ENCODE measurements around the gene SAMD4A.
A peak's percentile ranks its signal among the peaks of the same experiment; 100 is the strongest.

Gene SAMD4A

GRCh38 chr14:54709867-54710266 lies 142.9 kb downstream of the SAMD4A start:
- no peak for DNase-seq

DNA sequence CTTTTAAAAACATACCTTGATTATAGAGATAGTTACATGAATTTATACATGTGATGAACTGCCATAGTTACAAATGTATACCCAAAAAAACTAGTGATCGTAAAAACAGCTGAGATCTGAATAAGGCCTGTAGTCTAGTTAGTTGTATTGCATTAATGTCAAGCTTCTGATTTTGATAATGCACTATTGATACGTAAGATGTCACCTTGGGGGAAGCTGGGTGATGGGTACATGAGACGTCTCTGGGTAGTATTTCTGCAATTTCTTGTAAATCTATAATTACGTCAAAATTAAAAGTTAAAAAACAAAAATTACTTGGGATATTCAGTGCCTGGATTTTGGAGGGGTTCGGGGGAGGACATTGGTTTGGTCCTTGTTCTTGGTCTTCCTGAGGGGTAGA lies 144.4 kb downstream of the SAMD4A start:
- DNase-seq, result no peak

- no peak for DNase-seq
These were observed 145.0 kb downstream of the SAMD4A start for GRCh38 chr14:54711812-54712464.

GRCh38 chr14:54712465-54713200 lies 145.7 kb downstream of the SAMD4A start:
- no peak for DNase-seq

- DNase-seq, result no peak
These were observed 146.5 kb downstream of the SAMD4A start for GRCh38 chr14:54713379-54713778.

DNA sequence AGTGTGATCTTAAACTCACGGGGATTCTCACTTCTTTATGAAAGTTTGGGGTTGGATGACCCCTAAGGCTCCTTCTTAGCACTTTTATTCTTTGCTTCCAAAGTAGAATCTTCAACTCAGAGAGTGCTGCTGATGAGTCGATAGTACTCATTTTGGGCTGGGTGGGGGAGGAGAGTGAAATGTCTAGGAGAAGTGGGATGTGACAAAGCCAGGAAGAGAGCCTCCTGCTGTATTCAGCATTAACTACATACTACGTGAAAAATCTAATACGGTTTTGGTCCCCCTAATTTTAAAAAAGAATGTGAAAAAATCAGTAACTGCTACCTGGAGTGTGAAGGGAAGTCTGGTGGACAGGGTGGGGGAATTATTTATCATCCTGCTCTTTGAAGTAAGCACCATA lies 148.3 kb downstream of the SAMD4A start:
- DNase-seq, result no peak

DNA sequence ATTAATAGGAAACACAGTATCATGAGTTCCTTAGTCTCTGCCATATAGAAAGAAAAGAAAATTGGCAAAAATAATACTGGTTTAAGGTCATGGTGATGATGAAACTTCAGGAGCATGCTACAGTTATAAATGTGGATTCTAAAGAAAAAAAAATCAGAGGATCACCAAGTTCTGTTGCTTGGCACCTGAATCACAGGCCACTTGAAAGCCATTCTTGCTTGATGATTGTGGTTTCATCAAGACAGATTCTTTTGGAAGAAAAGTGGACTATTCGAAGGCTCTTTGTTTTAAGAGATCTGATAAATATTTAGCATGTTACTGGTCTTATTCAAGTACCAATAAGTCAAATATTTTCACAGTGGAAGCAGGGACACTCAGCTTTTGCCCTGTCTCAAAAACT lies 148.9 kb downstream of the SAMD4A start:
- DNase-seq, result no peak

DNA sequence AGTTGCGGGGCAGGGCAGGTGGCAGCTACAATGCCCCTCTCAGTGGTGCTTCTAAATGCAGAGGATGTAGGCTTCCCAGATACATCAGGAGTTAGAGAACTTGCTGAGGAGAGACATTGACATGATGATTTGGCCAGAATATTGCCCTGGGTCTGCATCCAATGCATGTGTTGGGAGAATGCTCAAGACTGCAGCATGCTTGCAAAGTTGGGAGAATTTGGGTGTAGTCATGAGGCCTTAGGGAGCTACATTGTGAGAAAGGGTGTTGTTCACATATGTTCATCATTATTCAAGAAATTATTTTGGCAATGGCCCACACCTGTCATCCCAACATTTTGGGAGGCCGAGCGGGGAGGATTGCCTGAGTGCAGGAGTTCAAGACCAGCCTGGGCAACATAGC lies 149.9 kb downstream of the SAMD4A start:
- DNase-seq, result no peak

DNA sequence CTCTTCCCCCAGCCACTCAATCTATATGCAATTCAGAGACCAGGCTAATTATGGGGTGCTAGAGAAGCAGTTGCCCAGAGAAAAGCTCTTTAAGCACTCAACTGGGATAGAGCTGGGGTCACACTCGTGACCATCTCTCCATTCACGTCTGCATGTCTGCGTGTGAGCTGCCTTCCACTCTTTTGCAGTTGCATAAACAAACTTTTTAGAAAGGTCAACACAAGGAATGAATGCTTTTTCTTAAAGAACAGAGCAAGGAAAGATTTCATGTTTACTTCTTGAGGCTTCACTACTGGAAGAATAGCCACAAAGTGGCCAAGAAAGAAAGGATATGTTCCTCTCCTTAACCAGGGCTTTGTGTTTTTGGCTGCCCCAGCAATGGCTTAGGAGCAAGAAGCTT lies 151.1 kb downstream of the SAMD4A start:
- no peak for DNase-seq

- no peak for DNase-seq
These were observed 152.5 kb downstream of the SAMD4A start for GRCh38 chr14:54719406-54719805.

DNA sequence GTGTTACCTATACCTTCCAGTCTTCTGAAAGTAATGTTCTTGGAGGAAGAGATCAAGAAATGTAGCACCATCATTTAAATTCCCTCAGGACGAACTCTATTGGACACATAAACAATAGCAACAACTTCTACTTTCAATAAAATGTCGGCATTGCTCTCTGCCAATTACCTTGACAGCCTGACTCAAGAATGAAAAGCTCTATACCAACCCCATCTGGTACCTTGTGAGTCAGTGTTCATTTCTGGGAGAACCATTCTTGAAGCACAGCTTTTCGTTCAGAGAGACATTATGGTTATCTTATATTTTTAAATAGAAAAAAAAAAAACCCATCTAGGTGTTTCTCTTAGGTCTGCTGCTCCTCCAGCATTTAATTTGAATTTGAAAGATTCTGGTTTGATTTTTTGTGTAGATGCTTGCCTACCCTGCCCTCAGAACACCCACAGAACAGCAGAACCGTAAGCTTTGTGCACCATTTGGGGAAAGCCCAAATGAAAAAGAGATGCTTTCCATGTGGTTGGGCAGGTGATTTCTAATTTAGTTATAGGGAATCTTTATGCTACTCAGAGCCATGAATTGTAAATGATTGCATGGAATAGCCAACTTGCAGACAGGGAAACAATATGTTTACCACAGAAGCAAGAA lies 156.0 kb downstream of the SAMD4A start:
- peak in 1 of 2 experiments; percentile 22 for DNase-seq

- DNase-seq, result no peak
These were observed 157.2 kb downstream of the SAMD4A start for GRCh38 chr14:54724123-54724522.

GRCh38 chr14:54724676-54725325 lies 157.9 kb downstream of the SAMD4A start:
- no peak for DNase-seq

DNA sequence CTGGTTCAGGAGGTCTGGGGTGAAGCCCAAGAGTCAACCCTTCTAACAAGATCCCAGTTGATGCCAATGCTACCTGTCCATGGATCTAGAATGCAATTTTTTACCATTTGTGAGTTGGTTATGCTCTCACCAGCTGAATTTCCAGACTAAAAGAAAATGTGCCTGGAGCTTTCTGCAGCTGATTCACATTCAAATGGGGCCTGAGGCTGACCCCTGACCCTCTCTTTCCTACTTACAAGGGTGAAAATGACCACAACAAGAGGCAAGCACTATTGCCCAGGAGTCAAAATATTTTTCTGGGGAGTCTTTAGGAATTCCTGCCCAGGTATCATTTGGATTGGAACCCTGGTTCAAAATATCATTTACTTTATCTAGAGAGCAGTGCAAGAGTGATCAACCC lies 159.1 kb downstream of the SAMD4A start:
- no peak for DNase-seq

DNA sequence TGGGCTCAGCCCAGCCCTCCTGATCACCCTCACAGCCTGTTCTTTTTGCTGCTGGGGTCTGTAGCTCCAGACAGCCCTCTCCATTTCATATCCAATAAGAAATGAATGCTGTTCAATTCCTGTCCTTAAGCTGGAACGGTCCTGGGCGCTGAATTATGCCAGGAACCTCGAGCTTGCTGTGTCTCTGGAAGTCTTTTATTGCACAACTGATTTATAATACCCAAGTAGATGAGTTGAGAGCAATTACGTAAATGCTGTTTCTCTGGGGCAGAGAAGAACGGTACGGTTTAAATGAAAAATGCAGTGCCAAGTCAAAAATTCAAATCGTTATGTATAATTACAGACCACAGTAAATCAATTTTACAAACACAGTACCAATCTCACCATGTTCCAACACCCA lies 161.0 kb downstream of the SAMD4A start:
- DNase-seq, result no peak

- DNase-seq, result no peak
These were observed 162.0 kb downstream of the SAMD4A start for GRCh38 chr14:54728700-54729527.

DNA sequence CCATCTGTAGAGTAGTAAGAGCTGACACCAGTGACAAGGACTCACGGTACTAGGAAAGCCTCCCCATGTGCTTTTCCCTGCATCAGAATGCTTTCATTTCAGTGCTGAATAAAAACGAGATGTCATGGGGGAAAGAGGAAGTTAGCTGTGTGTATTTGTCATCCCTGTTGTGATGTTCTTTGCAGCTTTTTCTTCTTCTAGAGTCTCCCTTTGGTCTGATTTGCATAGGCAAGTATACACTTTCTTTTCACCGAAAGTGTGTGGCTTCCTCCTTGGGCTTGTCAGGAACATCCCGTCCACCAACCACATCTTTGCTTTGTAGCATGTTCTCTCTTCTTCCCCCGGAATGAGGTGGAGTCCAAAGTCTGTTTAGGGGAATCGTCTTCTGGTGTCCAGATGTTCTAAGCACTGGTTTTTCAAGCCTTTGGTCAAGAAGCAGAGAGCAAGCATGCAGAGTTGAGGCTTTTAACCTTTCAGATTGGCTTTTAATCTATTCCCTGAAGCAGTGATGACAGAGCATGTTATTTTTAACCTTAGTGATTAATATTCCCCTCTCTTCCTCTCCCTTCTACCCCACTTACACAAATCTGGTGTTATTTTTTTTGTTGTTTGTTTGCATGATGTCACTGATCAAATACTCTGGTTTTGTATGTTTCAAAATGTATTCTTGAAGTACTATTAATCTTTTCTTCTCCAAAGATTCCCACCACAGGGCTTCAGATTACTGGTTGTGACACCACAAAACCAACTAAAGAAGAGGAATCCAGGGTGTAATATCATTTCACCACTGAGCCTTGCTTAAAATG lies 163.4 kb downstream of the SAMD4A start:
- DNase-seq, result no peak

GRCh38 chr14:54734966-54735365 lies 168.0 kb downstream of the SAMD4A start:
- DNase-seq, result no peak

GRCh38 chr14:54735424-54735823 lies 168.5 kb downstream of the SAMD4A start:
- DNase-seq, result no peak

DNA sequence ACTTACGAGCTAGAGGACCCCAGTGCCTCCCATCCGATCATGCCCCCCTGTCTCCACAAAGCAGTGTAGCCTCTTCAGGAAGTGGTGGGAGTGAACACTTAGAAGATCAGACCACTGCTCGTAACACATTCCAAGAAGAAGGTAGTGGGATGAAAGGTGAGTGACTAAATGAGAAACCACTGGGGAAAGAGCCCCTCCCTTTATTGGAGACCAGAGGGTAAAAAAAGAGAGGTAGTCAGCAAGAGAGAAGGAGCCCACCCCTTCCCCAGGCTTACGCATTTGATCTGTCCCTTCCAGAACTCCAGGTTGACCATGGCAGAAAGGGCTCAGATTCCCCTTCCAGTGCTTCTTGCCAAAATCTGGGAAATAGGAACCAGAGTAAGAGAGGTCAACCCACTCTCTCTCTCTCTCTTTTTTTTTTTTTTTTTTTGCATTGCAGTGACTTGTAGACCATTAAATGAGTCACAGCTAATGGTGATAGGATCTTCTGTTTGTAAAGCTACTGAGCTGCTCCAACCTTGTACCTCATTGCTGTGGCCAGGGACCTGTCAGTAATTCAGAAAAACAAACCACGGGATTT lies 170.3 kb downstream of the SAMD4A start:
- DNase-seq, result no peak

- no peak for DNase-seq
These were observed 171.1 kb downstream of the SAMD4A start for GRCh38 chr14:54738009-54738408.

DNA sequence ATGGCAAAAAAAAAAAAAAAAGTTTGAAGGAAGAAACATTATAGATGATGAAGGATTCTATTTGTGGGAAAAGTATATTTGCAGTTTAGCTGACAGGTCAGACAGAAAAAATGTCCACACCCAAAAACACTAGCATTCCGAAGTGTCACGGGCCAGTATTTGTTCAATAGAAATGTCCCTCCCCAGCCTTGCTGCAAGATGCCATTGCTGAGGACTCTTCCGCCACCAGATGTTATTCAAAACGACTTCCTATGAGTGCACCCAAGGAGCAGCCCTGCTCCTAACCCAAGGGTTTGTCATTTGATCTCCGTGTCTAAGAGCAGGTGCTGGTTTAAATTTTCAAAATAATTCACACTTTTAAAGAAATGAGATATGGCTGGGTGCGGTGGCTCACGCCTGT lies 172.6 kb downstream of the SAMD4A start:
- DNase-seq, result no peak
